G401 (cell line): ENCODE measurements around the gene TUBGCP5. TPM values are rescaled to one million over a fixed set of nuclear protein-coding genes. Genes with fewer than 3 reads are reported as not detected.
"Not testable (repeated sequence)": the region's sequence is repeated elsewhere in the genome, so short reads cannot be mapped to it uniquely, and the experiment has no call there.

Experiments used
- DNase-seq: peaks from one replicate; pipeline ENCODE4 v3.0.0-alpha.2; 2015; ENCODE audit warnings: low spot score
- in situ Hi-C: cut with HindIII; loops from 2 replicates; pipeline ENCODE4 v1.10.0; 2016; ENCODE audit warnings: low sequenced_read_pairs, mixed read lengths
- total RNA-seq: library from RNA; depleted of rRNA; stranded (reverse); fragments of >200 nt; shearing (Covaris generic); gene quantifications from 2 replicates; pipeline ENCODE4 v1.2.3, GENCODE V29; 2014; rRNA removed

TUBGCP5 gene
- total RNA-seq = 23.1 and 26.3 TPM in 2 replicates

GRCh38 chr15:23039143-23039916, at the start of gene TUBGCP5:
TSS of gene TUBGCP5 (minus strand) at chr15:23039569. CDS start at chr15:23039543, 26 bp downstream.
- in situ Hi-C loops = no loop called here

GRCh38 chr15:23083115-23083514, 43.7 kb upstream of the TUBGCP5 start:
- no peak for DNase-seq
- in situ Hi-C loops = no loop called here

More at GRCh38 chr15:23039143-23039916, at the start of gene TUBGCP5:
- DNase-seq = peak; percentile 91

- in situ Hi-C loops, DNase-seq: not testable (repeated sequence)
Observed at GRCh38 chr15:23081996-23082737, 42.8 kb upstream of the TUBGCP5 start.

GRCh38 chr15:23081271-23081670, 41.9 kb upstream of the TUBGCP5 start:
- no peak for DNase-seq
- in situ Hi-C loops = no loop called here

GRCh38 chr15:23079766-23080165, 40.4 kb upstream of the TUBGCP5 start:
- DNase-seq = no peak
- in situ Hi-C loops = no loop called here

- DNase-seq = no peak
- in situ Hi-C loops = no loop called here
Observed at GRCh38 chr15:23075927-23076326, 36.6 kb upstream of the TUBGCP5 start.

GRCh38 chr15:23074684-23075083, 35.3 kb upstream of the TUBGCP5 start:
- in situ Hi-C loops = no loop called here

GRCh38 chr15:23073890-23074646, 34.7 kb upstream of the TUBGCP5 start:
- peak; percentile 75 for DNase-seq
- in situ Hi-C loops = no loop called here

More at GRCh38 chr15:23074684-23075083, 35.3 kb upstream of the TUBGCP5 start:
- DNase-seq = no peak

GRCh38 chr15:23072633-23073032, 33.3 kb upstream of the TUBGCP5 start:
- in situ Hi-C loops = no loop called here

GRCh38 chr15:23069496-23070166, 30.3 kb upstream of the TUBGCP5 start:
- no peak for DNase-seq
- in situ Hi-C loops = no loop called here

More at GRCh38 chr15:23072633-23073032, 33.3 kb upstream of the TUBGCP5 start:
- no peak for DNase-seq

- DNase-seq = no peak
- in situ Hi-C loops = no loop called here
Observed at GRCh38 chr15:23067416-23067815, 28.0 kb upstream of the TUBGCP5 start.

- in situ Hi-C loops = no loop called here
- no peak for DNase-seq
Observed at GRCh38 chr15:23065836-23066235, 26.5 kb upstream of the TUBGCP5 start.

- in situ Hi-C loops = no loop called here
- DNase-seq = no peak
Observed at GRCh38 chr15:23064156-23064555, 24.8 kb upstream of the TUBGCP5 start.

GRCh38 chr15:23057707-23058106, 18.3 kb upstream of the TUBGCP5 start:
- no peak for DNase-seq
- in situ Hi-C loops = no loop called here

GRCh38 chr15:23055316-23055715, 15.9 kb upstream of the TUBGCP5 start:
- no peak for DNase-seq
- in situ Hi-C loops = no loop called here

GRCh38 chr15:23052522-23052921, 13.2 kb upstream of the TUBGCP5 start:
- in situ Hi-C loops = no loop called here

GRCh38 chr15:23050708-23051107, 11.3 kb upstream of the TUBGCP5 start:
- in situ Hi-C loops = no loop called here
- no peak for DNase-seq

More at GRCh38 chr15:23052522-23052921, 13.2 kb upstream of the TUBGCP5 start:
- DNase-seq = no peak

GRCh38 chr15:23049984-23050628, 10.7 kb upstream of the TUBGCP5 start:
- no peak for DNase-seq
- in situ Hi-C loops = no loop called here
